Calu3 (cell line): ENCODE results near the gene TIPRL. TPM values are rescaled to one million over a fixed set of nuclear protein-coding genes. Genes with fewer than 3 reads are reported as not detected.

Experiments used
- BruUV-seq: library from RNA; stranded (reverse); fragments of 400-500 nt; replicated peaks from 2 replicates; lab custom pipeline; 2021; lab: Mats Ljungman, UMichigan
- CTCF ChIA-PET: fragments of 300-600 bp; sonication (Branson Sonifier 250); formaldehyde crosslinking; loops from one replicate; lab custom pipeline; 2022; ENCODE audit warnings: antibody characterized with exemption; lab: Charles Lee
- DNase-seq: peaks from one replicate; pipeline ENCODE4 v3.0.0; 2022
- H3K27ac Mint-ChIP-seq: one replicate; pipeline ENCODE4 v1.8.0; 2022; ENCODE audit warnings: mixed read lengths; ENCODE audit not compliant: unreplicated experiment
- H3K27me3 Mint-ChIP-seq: one replicate; pipeline ENCODE4 v1.8.0; 2022; ENCODE audit warnings: mixed read lengths; ENCODE audit not compliant: unreplicated experiment
- H3K36me3 Mint-ChIP-seq: one replicate; pipeline ENCODE4 v1.8.0; 2022; ENCODE audit warnings: mild to moderate bottlenecking, moderate library complexity, mixed read lengths; ENCODE audit not compliant: insufficient read depth, unreplicated experiment
- H3K4me1 Mint-ChIP-seq: one replicate; pipeline ENCODE4 v1.8.0; 2022; ENCODE audit warnings: mild to moderate bottlenecking, low read depth, mixed read lengths; ENCODE audit not compliant: unreplicated experiment
- H3K4me3 Mint-ChIP-seq: one replicate; pipeline ENCODE4 v1.8.0; 2022; ENCODE audit warnings: mild to moderate bottlenecking, low read depth, moderate library complexity, mixed read lengths; ENCODE audit not compliant: unreplicated experiment
- H3K9me3 Mint-ChIP-seq: one replicate; pipeline ENCODE4 v1.8.0; 2022; ENCODE audit warnings: low read depth, mixed read lengths; ENCODE audit not compliant: unreplicated experiment
- CTCF ChIP-seq: fragments of 200-600 bp; IDR thresholded peaks from one replicate; pipeline ENCODE4 v1.8.0; 2022; ENCODE audit warnings: antibody characterized with exemption; ENCODE audit not compliant: unreplicated experiment
- intact Hi-C: fragments of 100-400 bp; cut with micrococcal nuclease; formaldehyde crosslinking; loops from one replicate; pipeline ENCODE4 v1.10.0; 2022; ENCODE audit not compliant: unreplicated experiment
- total RNA-seq: library from RNA; stranded (reverse); gene quantifications from 2 replicates; pipeline ENCODE4 v1.2.3, GENCODE V29; 2022

The TIPRL gene
- total RNA-seq, 1 experiment from 2014 or later: 41.6 TPM

GRCh38 chr1:168220470-168220871 is 41.7 kb downstream of the TIPRL start:
- intact Hi-C loops: no loop called here
- no TSS peak for BruUV-seq
- Mint-ChIP-seq H3K9me3 (peaks cover 6% of the 10 kb centered on the region), H3K4me1 (peaks cover 21% of the 10 kb centered on the region), H3K4me3 (no peak overlapping the region), H3K27me3 (no peaks in the 10 kb centered on the region), H3K36me3 (peaks cover 10% of the 10 kb centered on the region), H3K27ac (no peak overlapping the region)
- CTCF ChIA-PET: no interaction called here
- TF ChIP-seq CTCF: no peak
- DNase-seq: no peak

- CTCF ChIA-PET: no interaction called here
- Mint-ChIP-seq H3K4me3 (no peak overlapping the region), H3K27me3 (no peaks in the 10 kb centered on the region), H3K27ac (no peak overlapping the region), H3K9me3 (peaks cover 6% of the 10 kb centered on the region), H3K4me1 (peaks cover 21% of the 10 kb centered on the region), H3K36me3 (peaks cover 18% of the 10 kb centered on the region)
- DNase-seq: no peak
- intact Hi-C loops: no loop called here
- no TSS peak for BruUV-seq
- no peak for TF ChIP-seq CTCF
Observed at GRCh38 chr1:168221275-168221674, 42.5 kb downstream of the TIPRL start.

GRCh38 chr1:168223261-168223660 is 44.5 kb downstream of the TIPRL start:
- CTCF ChIA-PET: no interaction called here
- DNase-seq: no peak
- no TSS peak for BruUV-seq
- TF ChIP-seq CTCF: no peak
- H3K27me3 Mint-ChIP-seq: no peaks in the 10 kb centered on the region
- peaks cover 6% of the 10 kb centered on the region for H3K9me3 Mint-ChIP-seq
- H3K36me3 Mint-ChIP-seq: peaks cover 35% of the 10 kb centered on the region
- peaks cover 36% of the 10 kb centered on the region for H3K4me1 Mint-ChIP-seq
- intact Hi-C loops: no loop called here
- no peak overlapping the region for H3K27ac Mint-ChIP-seq
- H3K4me3 Mint-ChIP-seq: no peak overlapping the region

- CTCF ChIA-PET: interaction anchor here (0.5 kb wide), 1 partner anchor 848 kb away, joined by 3 read pairs; no protein-coding TSS in a partner anchor
Observed at GRCh38 chr1:168223681-168224540, 45.1 kb downstream of the TIPRL start.

More at GRCh38 chr1:168223681-168224540, 45.1 kb downstream of the TIPRL start:
- intact Hi-C loops: no loop called here
- no TSS peak for BruUV-seq
- H3K27me3 Mint-ChIP-seq: no peaks in the 10 kb centered on the region
- no peak for TF ChIP-seq CTCF
- H3K4me3 Mint-ChIP-seq: no peak overlapping the region
- peaks cover 41% of the 10 kb centered on the region for H3K4me1 Mint-ChIP-seq
- peaks cover 6% of the 10 kb centered on the region for H3K9me3 Mint-ChIP-seq
- H3K36me3 Mint-ChIP-seq: peaks cover 35% of the 10 kb centered on the region
- no peak overlapping the region for H3K27ac Mint-ChIP-seq
- DNase-seq: no peak
